Left ventricle myocardium inferior (tissue), 1 donor: ENCODE measurements around the gene ZBTB8A. TPM values are rescaled to one million over a fixed set of nuclear protein-coding genes. Genes with fewer than 3 reads are reported as not detected.

Experiments
- DNase-seq: peaks from one replicate; pipeline ENCODE4 v3.0.0-alpha.2; 2020
- H3K27ac ChIP-seq: fragments of 200-600 bp; replicated peaks from 2 replicates; pipeline ENCODE4 v1.8.0; 2021
- H3K27me3 ChIP-seq: fragments of 200-600 bp; 2 replicates; pipeline ENCODE4 v1.8.0; 2021; ENCODE audit warnings: low read depth
- H3K36me3 ChIP-seq: fragments of 200-600 bp; 2 replicates; pipeline ENCODE4 v1.8.0; 2021
- H3K4me1 ChIP-seq: fragments of 200-600 bp; 2 replicates; pipeline ENCODE4 v1.8.0; 2021
- H3K4me3 ChIP-seq: fragments of 200-600 bp; 2 replicates; pipeline ENCODE4 v1.8.0; 2021; ENCODE audit warnings: mild to moderate bottlenecking, moderate library complexity
- H3K9me3 ChIP-seq: fragments of 200-600 bp; replicated peaks from 2 replicates; pipeline ENCODE4 v1.8.0; 2021
- CTCF ChIP-seq: fragments of 200-600 bp; IDR thresholded peaks from 2 replicates; pipeline ENCODE4 v1.8.0; 2021; ENCODE audit warnings: antibody characterized with exemption, mild to moderate bottlenecking, borderline replicate concordance
- intact Hi-C: fragments of 100-400 bp; cut with micrococcal nuclease; formaldehyde crosslinking; loops from one replicate; pipeline ENCODE4 v1.11.0; 2022
- total RNA-seq: library from RNA; stranded (reverse); fragmentation: NEBNext Ultra II Directional; extraction: Animal tissue kit (Norgen Biotek cat#: 25700); gene quantifications from one replicate; pipeline ENCODE4 v1.2.1, GENCODE V29; 2021
- donor health status: DM: no; HTN: yes; CAD: no; lungs with severe emphysema.

ZBTB8A gene
- total RNA-seq, 1 donor from 2014 or later = 3.4 TPM

GRCh38 chr1:32496127-32496526, 43.1 kb upstream of the ZBTB8A start:
- Histone ChIP-seq H3K4me3 (peak overlapping the region; percentile 9), H3K27ac (peak overlapping the region; percentile 69), H3K4me1 (peaks cover 31% of the 10 kb centered on the region), H3K9me3 (no peaks in the 10 kb centered on the region), H3K36me3 (no peaks in the 10 kb centered on the region), H3K27me3 (no peaks in the 10 kb centered on the region)
- DNase-seq = no peak
- TF ChIP-seq CTCF = no peak
- intact Hi-C loops = no loop called here

- H3K36me3 ChIP-seq = no peaks in the 10 kb centered on the region
- no peaks in the 10 kb centered on the region for H3K9me3 ChIP-seq
- H3K4me3 ChIP-seq = no peak overlapping the region
- no peaks in the 10 kb centered on the region for H3K27me3 ChIP-seq
- DNase-seq = no peak
- intact Hi-C loops = no loop called here
- peaks cover 52% of the 10 kb centered on the region for H3K4me1 ChIP-seq
- no peak for TF ChIP-seq CTCF
- peak overlapping the region; percentile 100 for H3K27ac ChIP-seq
Observed at GRCh38 chr1:32498751-32499150, 40.5 kb upstream of the ZBTB8A start.

GRCh38 chr1:32500387-32501209, 38.6 kb upstream of the ZBTB8A start:
- no peaks in the 10 kb centered on the region for H3K9me3 ChIP-seq
- H3K27me3 ChIP-seq = no peaks in the 10 kb centered on the region
- TF ChIP-seq CTCF = peak; percentile 54
- H3K4me1 ChIP-seq = peaks cover 36% of the 10 kb centered on the region
- DNase-seq = peak; percentile 82
- H3K27ac ChIP-seq = peak overlapping the region; percentile 100
- H3K4me3 ChIP-seq = peak overlapping the region; percentile 87
- intact Hi-C loops = no loop called here
- no peaks in the 10 kb centered on the region for H3K36me3 ChIP-seq

GRCh38 chr1:32501865-32502264, 37.4 kb upstream of the ZBTB8A start:
- DNase-seq = peak; percentile 42
- Histone ChIP-seq H3K36me3 (no peaks in the 10 kb centered on the region), H3K27ac (peak overlapping the region; percentile 100), H3K4me3 (no peak overlapping the region), H3K27me3 (no peaks in the 10 kb centered on the region), H3K4me1 (peaks cover 24% of the 10 kb centered on the region), H3K9me3 (no peaks in the 10 kb centered on the region)
- intact Hi-C loops = no loop called here
- no peak for TF ChIP-seq CTCF

GRCh38 chr1:32503153-32503552, 36.1 kb upstream of the ZBTB8A start:
- Histone ChIP-seq H3K36me3 (no peaks in the 10 kb centered on the region), H3K9me3 (no peaks in the 10 kb centered on the region), H3K4me1 (peaks cover 24% of the 10 kb centered on the region), H3K27ac (peak overlapping the region; percentile 100), H3K27me3 (no peaks in the 10 kb centered on the region), H3K4me3 (no peak overlapping the region)
- TF ChIP-seq CTCF = no peak
- intact Hi-C loops = no loop called here
- no peak for DNase-seq
